CD4-positive, alpha-beta T cell treated with Interleukin-15 for 1 hour (primary cell): ENCODE measurements around the gene TMEM150A.
A peak's percentile ranks its signal among the peaks of the same experiment; 100 is the strongest.
"Not testable (repeated sequence)": the region's sequence is repeated elsewhere in the genome, so short reads cannot be mapped to it uniquely, and the experiment has no call there.

Source experiments
- DNase-seq: peaks from one replicate; pipeline ENCODE4 v3.0.0-alpha.2; 2020

The TMEM150A gene, protein sequence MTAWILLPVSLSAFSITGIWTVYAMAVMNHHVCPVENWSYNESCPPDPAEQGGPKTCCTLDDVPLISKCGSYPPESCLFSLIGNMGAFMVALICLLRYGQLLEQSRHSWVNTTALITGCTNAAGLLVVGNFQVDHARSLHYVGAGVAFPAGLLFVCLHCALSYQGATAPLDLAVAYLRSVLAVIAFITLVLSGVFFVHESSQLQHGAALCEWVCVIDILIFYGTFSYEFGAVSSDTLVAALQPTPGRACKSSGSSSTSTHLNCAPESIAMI

GRCh38 chr2:85602476-85603234, at the start of gene TMEM150A:
Gene TMEM150A (minus strand): TSS chr2:85602698. CDS start chr2:85601948, 750 bp downstream.
- peak; percentile 89 for DNase-seq

DNA sequence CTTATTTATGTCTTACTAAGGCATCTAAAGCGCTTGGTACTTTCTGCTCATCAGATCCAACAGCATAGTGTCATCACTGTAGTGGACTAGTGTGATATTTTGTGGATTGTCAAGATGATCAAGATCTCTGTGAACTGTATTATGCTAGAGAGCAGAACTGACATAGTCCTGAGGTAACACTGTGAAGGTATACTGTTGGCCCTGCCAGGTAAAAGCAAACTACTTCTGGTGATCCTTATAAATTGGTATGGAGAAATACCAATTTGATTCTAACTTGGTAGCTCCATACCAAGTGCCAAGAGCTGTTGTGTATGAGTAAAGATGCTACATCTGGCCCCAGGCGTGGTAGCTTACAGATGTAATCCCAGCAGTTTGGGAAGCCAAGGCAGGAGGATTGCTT, 49.6 kb upstream of the TMEM150A start:
- DNase-seq = no peak

- DNase-seq = no peak
These were observed 48.6 kb upstream of the TMEM150A start for GRCh38 chr2:85651097-85651496.

- DNase-seq = no peak
These were observed 48.0 kb upstream of the TMEM150A start for GRCh38 chr2:85650456-85650855.

DNA sequence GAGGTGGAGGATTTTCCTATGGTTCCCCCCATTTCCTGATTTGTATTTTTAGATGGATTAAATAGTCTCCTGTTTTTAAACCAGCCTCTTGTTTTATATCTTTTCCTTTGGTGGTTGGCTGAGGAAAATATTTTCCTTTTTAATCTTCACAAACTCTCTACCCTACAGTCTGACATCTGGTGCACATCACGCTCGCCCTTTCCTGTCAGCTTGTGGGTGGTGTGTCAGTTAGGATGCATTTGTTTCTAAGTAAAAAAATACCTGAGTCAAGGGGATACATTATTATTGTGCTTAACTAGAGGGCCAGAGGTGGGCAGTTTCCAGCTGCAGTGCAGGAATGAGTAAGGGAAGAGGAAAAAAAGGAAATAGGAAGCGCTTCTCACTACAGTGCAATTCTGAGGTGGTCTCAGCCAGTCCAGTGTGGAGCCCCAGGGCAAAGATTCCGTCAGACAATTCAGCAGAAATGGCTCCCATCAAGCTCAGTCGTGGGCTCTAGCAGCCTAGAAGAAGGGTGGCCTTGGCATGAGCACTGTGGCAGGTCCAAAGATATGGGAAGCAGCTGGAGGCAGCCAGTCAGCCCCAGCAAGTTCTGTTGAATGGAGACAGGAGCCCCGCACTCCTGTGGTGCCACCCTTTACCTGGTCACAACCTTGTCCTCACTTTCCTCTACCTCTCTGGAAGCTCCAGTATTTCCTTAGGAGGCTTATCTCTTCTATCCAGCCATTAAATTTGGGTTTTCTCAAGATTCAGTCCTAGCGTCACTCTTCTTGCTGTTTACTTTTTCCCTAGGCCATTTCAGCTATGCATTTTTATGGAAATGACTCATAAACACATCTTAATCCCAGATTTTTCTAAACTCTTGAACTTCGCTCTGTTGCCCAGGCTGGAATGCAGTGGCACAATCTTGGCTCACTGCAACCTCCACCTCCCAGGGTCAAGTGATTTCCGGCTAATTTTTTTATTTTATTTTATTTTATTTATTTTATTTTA, 47.0 kb upstream of the TMEM150A start:
- DNase-seq = no peak

GRCh38 chr2:85648619-85649018, 46.1 kb upstream of the TMEM150A start:
- DNase-seq = no peak

GRCh38 chr2:85647823-85648526, 45.5 kb upstream of the TMEM150A start:
- DNase-seq = peak; percentile 24

GRCh38 chr2:85646166-85646565, 43.7 kb upstream of the TMEM150A start:
- DNase-seq = no peak

- no peak for DNase-seq
These were observed 42.4 kb upstream of the TMEM150A start for GRCh38 chr2:85644909-85645308.

DNA sequence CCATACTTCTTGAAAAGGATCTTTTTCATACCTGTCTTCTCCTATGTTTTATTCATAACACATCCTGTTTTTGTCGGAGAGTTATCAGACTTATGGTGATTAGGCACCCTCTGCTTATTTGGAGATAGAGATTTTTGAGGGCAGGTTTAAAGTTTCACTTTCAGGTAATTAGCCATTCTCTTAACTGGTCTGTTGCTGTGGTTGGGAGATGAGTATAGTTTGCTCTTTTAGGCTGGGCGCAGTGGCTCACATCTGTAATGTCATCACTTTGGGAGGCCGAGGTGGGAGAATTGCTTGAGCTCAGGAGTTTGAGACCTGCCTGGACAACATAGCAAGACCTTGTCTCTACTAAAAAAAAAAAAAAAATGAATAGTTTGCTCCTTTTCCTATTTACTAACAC, 40.2 kb upstream of the TMEM150A start:
- no peak for DNase-seq

DNA sequence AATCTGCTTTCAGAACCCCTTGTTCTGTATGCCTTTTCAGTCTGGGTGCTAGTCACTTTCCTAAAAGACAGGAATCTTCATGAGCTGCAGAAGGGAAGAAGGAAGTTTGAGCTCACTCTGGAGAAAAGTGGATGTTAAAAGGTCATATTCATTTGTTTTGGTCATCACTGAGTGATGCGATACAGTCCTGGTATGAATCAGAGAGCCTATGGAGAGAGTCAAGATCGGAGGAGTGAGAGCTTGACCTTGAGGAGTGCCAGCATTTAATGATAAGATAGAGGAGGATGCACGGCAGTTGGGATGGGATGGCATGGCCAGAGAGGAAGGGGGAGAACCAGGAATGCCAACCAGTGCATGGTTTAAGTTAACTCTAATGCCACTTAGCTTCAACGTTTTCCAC, 33.1 kb upstream of the TMEM150A start:
- no peak for DNase-seq

DNA sequence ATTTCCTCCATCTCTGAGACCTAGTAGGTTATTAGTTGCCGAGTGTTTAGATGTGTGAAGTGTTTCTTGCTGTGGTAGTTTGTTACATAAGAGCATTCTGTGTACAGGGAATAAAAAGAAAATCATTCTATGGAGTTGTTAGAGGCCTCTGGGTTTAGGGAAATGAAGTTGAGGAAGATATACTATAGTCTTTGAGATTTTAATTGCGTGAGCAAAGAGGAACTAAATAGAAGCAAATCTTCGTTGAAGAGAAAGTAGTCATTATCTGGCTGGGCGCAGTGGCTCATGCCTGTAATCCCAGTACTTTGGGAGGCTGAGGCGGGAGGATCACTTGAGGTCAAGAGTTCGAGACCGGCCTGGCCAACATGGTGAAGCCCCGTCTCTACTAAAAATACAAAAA, 32.5 kb upstream of the TMEM150A start:
- no peak for DNase-seq

- DNase-seq = no peak
These were observed 28.8 kb upstream of the TMEM150A start for GRCh38 chr2:85631316-85631715.

DNA sequence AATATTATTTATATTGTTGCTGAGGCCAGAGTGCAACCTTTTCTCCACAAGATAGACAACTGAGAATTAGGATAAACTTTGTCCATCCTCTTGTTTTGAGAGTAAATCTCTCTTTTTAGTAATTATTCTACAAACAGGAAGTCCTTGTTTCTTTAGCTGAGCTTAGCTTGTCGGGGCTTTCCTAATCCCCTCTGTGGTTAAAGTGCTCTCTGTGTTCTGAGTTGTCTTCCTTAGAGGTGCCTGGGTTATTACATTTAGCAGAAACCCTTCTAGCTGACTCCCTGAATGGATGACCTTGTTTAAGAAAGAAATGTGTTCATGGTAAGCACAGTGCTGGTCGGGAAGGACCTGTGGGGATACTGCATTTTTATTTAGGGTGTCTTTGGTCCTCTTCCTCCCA, 26.2 kb upstream of the TMEM150A start:
- DNase-seq = no peak

- DNase-seq = no peak
These were observed 21.5 kb upstream of the TMEM150A start for GRCh38 chr2:85623991-85624390.

DNA sequence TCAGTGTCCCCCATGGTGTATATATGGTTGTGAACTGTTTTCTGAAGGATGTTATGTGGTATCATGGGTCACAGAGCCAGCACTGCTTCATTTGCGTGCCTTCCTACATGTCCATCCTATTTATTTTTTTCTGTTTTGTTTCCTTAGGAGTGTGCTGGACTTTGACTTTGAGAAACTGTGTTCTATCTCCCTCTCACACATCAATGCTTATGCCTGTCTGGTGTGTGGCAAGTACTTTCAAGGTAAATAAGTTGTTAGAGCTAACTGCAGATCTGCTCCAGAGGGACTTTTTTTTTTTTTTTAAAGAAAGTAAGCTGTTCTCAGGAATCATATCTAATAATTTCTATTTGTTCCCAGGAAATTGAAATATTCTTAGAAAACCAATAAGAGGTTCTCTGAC, 18.8 kb upstream of the TMEM150A start:
- DNase-seq = no peak

GRCh38 chr2:85619617-85620016, 17.1 kb upstream of the TMEM150A start:
- no peak for DNase-seq

GRCh38 chr2:85617723-85618122, 15.2 kb upstream of the TMEM150A start:
- DNase-seq = not testable (repeated sequence)

- DNase-seq = no peak
These were observed 12.9 kb upstream of the TMEM150A start for GRCh38 chr2:85615413-85615728.

DNA sequence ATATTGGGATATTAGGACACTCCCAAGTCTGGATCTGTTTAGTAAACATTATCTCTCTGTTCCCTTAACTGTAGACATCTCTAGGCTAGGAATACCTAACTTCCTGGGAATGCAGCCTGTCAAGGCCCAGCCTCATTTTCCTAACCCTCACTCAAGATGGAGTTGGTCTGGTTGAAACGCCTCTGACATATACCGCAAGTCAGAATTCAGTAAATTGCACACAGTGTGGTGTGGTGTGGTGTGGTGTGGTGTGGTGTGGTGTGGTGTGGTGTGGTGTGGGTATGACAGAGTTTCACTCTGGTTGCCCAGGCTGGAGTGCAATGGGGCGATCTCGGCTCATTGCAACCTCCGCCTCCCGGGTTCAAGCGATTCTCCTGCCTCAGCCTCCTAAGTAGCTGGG, 12.3 kb upstream of the TMEM150A start:
- DNase-seq = not testable (repeated sequence)

DNA sequence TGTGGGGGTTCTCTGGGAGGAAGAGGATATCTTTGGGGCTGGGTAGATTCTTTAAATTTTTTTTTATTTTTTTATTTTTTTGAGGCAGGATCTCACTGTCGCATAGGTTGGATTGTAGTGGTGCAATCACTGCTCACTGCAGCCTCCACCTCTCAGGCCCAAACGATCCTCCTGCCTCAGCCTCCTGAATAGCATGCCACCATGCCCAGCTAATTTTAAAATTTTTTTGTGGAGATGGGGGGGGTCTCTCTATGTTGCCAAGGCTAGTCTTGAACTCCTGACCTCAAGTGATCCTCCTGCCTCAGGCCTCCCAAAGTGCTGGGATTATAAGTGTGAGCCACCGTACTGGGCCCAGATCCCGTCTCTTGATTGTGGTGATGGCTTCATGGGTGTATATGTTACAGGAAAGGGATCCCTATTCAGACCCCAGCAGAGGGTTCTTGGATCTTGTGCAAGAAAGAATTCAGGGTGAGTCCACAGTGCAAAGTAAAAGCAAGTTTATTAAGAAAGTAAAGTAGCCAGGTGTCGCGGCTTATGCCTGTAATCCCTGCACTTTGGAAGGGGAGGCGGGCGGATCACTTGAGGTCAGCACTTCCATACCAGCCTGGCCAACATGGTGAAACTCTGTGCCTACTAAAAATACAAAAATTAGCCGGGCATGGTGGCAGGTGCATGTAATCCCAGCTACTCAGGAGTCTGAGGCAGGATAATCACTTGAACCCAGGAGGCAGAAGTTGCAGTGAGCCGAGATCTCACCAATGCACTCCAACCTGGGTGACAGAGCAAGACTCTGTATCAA, 11.4 kb upstream of the TMEM150A start:
- no peak for DNase-seq
